ENCODE results near the gene S100A7A. TPM values are rescaled to one million over a fixed set of nuclear protein-coding genes. Genes with fewer than 3 reads are reported as not detected.

Gene S100A7A
- polyA plus RNA-seq, 1 donor from 2014 or later, result not detected

DNA sequence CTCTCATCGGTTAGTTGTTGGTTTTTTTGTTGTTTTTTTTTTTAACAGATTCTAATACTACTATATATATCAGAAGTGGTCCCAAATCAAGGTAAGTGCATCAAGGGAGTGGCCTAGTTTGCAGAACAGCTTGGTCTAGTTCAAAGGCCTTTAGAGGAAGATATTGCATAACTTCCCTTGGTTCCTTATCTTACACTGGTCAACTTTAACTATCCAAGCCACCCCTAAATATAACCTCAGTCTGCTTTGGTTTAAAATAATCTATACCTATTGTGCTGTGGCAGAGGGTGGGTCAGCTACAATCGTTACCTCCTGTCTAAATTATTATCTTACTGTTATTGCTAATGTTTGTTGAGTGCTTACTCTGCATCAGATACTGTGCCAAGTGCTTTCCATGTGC, 47.8 kb upstream of the S100A7A start:
- H3F3A ChIP-seq (ENCODE audit: insufficient read depth, low read length, poor library complexity, severe bottlenecking), result no peaks in the 10 kb centered on the region
- no peak overlapping the region for H2AFZ ChIP-seq (ENCODE audit: low read depth, low read length)
- H3K9ac ChIP-seq (ENCODE audit: low read length), result no peak overlapping the region
- H3K79me2 ChIP-seq (replicated peaks; ENCODE audit: insufficient read depth, low read length), result no peaks in the 10 kb centered on the region
- no peak overlapping the region for H3K4me2 ChIP-seq (ENCODE audit: low read length)
- H3K27me3 ChIP-seq (ENCODE audit: insufficient read depth, low read depth, low read length), result no peaks in the 10 kb centered on the region
- H4K20me1 ChIP-seq (ENCODE audit: insufficient read depth), result no peaks in the 10 kb centered on the region
- no peak overlapping the region for H3K4me3 ChIP-seq (ENCODE audit: low read length)
- TF ChIP-seq EP300 (conservative IDR thresholded peaks at IDR 0.05; ENCODE audit: poor library complexity, severe bottlenecking), result no peak
- no peaks in the 10 kb centered on the region for H3K9me3 ChIP-seq (ENCODE audit: low read length)
- no peaks in the 10 kb centered on the region for H3K36me3 ChIP-seq (ENCODE audit: insufficient read depth, low read length)
- H3K9me2 ChIP-seq (ENCODE audit: insufficient read depth, low read length), result no peaks in the 10 kb centered on the region
- no peak overlapping the region for H3K27ac ChIP-seq (ENCODE audit: low read length)

GRCh38 chr1:153370146-153370545, 46.2 kb upstream of the S100A7A start:
- H3K9me3 ChIP-seq (ENCODE audit: low read length), result no peaks in the 10 kb centered on the region
- H3K9me2 ChIP-seq (ENCODE audit: insufficient read depth, low read length), result no peaks in the 10 kb centered on the region
- no peaks in the 10 kb centered on the region for H3K27me3 ChIP-seq (ENCODE audit: insufficient read depth, low read depth, low read length)
- no peak overlapping the region for H3K27ac ChIP-seq (ENCODE audit: low read length)
- TF ChIP-seq MXI1 (conservative IDR thresholded peaks at IDR 0.05; ENCODE audit: poor library complexity, severe bottlenecking) (no peak), EP300 (conservative IDR thresholded peaks at IDR 0.05; ENCODE audit: poor library complexity, severe bottlenecking) (no peak), RAD21 (conservative IDR thresholded peaks at IDR 0.05) (no peak), SMC3 (conservative IDR thresholded peaks at IDR 0.05; ENCODE audit: poor library complexity) (no peak)
- no peaks in the 10 kb centered on the region for H3K36me3 ChIP-seq (ENCODE audit: insufficient read depth, low read length)
- H3F3A ChIP-seq (ENCODE audit: insufficient read depth, low read length, poor library complexity, severe bottlenecking), result no peaks in the 10 kb centered on the region
- H3K4me3 ChIP-seq (ENCODE audit: low read length), result no peak overlapping the region
- H2AFZ ChIP-seq (ENCODE audit: low read depth, low read length), result no peak overlapping the region
- H3K9ac ChIP-seq (ENCODE audit: low read length), result no peak overlapping the region
- no peaks in the 10 kb centered on the region for H3K79me2 ChIP-seq (replicated peaks; ENCODE audit: insufficient read depth, low read length)
- no peaks in the 10 kb centered on the region for H4K20me1 ChIP-seq (ENCODE audit: insufficient read depth)
- no peak overlapping the region for H3K4me2 ChIP-seq (ENCODE audit: low read length)

DNA sequence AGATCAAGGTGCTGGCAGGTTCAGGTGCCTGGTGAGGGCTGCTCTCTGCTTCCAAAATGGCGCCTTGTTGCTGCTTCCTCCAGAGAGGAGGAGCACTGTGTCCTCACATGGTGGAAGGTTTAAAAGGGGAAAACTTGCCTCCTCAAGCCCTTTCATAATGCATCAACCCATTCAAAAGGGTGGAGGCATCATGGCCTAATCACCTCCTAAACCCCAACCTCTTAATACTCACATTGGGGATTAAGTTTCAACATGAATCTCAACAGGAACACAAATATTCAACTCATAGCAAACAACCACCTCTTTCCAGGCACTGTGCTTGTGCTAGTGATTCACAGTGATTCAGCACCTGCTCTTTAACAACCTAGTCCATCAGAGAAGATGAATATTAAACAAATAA, 45.1 kb upstream of the S100A7A start:
- Histone ChIP-seq H3K4me3 (ENCODE audit: low read length) (no peak overlapping the region), H3K27ac (ENCODE audit: low read length) (no peak overlapping the region), H3K4me2 (ENCODE audit: low read length) (no peak overlapping the region), H3K27me3 (ENCODE audit: insufficient read depth, low read depth, low read length) (no peaks in the 10 kb centered on the region), H3F3A (ENCODE audit: insufficient read depth, low read length, poor library complexity, severe bottlenecking) (no peaks in the 10 kb centered on the region), H3K36me3 (ENCODE audit: insufficient read depth, low read length) (no peaks in the 10 kb centered on the region), H4K20me1 (ENCODE audit: insufficient read depth) (no peaks in the 10 kb centered on the region), H3K9ac (ENCODE audit: low read length) (no peak overlapping the region), H3K9me2 (ENCODE audit: insufficient read depth, low read length) (no peaks in the 10 kb centered on the region), H3K79me2 (replicated peaks; ENCODE audit: insufficient read depth, low read length) (no peaks in the 10 kb centered on the region), H3K9me3 (ENCODE audit: low read length) (no peaks in the 10 kb centered on the region), H2AFZ (ENCODE audit: low read depth, low read length) (no peak overlapping the region)
- no peak for TF ChIP-seq RAD21 (conservative IDR thresholded peaks at IDR 0.05)
- no peak for TF ChIP-seq CTCF (IDR thresholded peaks at IDR 0.05; ENCODE audit: poor library complexity, severe bottlenecking)

GRCh38 chr1:153372571-153372970, 43.7 kb upstream of the S100A7A start:
- TF ChIP-seq MXI1 (conservative IDR thresholded peaks at IDR 0.05; ENCODE audit: poor library complexity, severe bottlenecking) (no peak), RAD21 (conservative IDR thresholded peaks at IDR 0.05) (no peak), EP300 (conservative IDR thresholded peaks at IDR 0.05; ENCODE audit: poor library complexity, severe bottlenecking) (no peak), TAF1 (IDR thresholded peaks at IDR 0.05; ENCODE audit: low read depth) (no peak), POLR2AphosphoS5 (IDR thresholded peaks at IDR 0.05) (no peak), EZH2 (IDR thresholded peaks at IDR 0.05; ENCODE audit: borderline replicate concordance, insufficient read depth, low read length, poor library complexity, severe bottlenecking) (no peak), SMC3 (conservative IDR thresholded peaks at IDR 0.05; ENCODE audit: poor library complexity) (no peak), CTCF (IDR thresholded peaks at IDR 0.05; ENCODE audit: poor library complexity, severe bottlenecking) (no peak)
- TF ChIP-seq, protein P1, sequence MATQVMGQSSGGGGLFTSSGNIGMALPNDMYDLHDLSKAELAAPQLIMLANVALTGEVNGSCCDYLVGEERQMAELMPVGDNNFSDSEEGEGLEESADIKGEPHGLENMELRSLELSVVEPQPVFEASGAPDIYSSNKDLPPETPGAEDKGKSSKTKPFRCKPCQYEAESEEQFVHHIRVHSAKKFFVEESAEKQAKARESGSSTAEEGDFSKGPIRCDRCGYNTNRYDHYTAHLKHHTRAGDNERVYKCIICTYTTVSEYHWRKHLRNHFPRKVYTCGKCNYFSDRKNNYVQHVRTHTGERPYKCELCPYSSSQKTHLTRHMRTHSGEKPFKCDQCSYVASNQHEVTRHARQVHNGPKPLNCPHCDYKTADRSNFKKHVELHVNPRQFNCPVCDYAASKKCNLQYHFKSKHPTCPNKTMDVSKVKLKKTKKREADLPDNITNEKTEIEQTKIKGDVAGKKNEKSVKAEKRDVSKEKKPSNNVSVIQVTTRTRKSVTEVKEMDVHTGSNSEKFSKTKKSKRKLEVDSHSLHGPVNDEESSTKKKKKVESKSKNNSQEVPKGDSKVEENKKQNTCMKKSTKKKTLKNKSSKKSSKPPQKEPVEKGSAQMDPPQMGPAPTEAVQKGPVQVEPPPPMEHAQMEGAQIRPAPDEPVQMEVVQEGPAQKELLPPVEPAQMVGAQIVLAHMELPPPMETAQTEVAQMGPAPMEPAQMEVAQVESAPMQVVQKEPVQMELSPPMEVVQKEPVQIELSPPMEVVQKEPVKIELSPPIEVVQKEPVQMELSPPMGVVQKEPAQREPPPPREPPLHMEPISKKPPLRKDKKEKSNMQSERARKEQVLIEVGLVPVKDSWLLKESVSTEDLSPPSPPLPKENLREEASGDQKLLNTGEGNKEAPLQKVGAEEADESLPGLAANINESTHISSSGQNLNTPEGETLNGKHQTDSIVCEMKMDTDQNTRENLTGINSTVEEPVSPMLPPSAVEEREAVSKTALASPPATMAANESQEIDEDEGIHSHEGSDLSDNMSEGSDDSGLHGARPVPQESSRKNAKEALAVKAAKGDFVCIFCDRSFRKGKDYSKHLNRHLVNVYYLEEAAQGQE (IDR thresholded peaks at IDR 0.05; ENCODE audit: borderline replicate concordance), result no peak
- Histone ChIP-seq H2AFZ (ENCODE audit: low read depth, low read length) (no peak overlapping the region), H4K20me1 (ENCODE audit: insufficient read depth) (no peaks in the 10 kb centered on the region)

More at GRCh38 chr1:153372571-153372970, 43.7 kb upstream of the S100A7A start:
- Histone ChIP-seq H3K4me3 (ENCODE audit: low read length) (no peak overlapping the region), H3K27ac (ENCODE audit: low read length) (no peak overlapping the region), H3K9ac (ENCODE audit: low read length) (no peak overlapping the region), H3K9me2 (ENCODE audit: insufficient read depth, low read length) (no peaks in the 10 kb centered on the region), H3K36me3 (ENCODE audit: insufficient read depth, low read length) (no peaks in the 10 kb centered on the region), H3K4me2 (ENCODE audit: low read length) (no peak overlapping the region), H3K79me2 (replicated peaks; ENCODE audit: insufficient read depth, low read length) (no peaks in the 10 kb centered on the region), H3F3A (ENCODE audit: insufficient read depth, low read length, poor library complexity, severe bottlenecking) (no peaks in the 10 kb centered on the region), H3K27me3 (ENCODE audit: insufficient read depth, low read depth, low read length) (no peaks in the 10 kb centered on the region), H3K9me3 (ENCODE audit: low read length) (no peaks in the 10 kb centered on the region)
